ENCODE measurements around the gene UQCRFS1.
"Not testable (repeated sequence)": the region's sequence is repeated elsewhere in the genome, so short reads cannot be mapped to it uniquely, and the experiment has no call there.

UQCRFS1 gene

GRCh38 chr19:29247471-29247870 is 34.5 kb upstream of the UQCRFS1 start:
- H3K4me1 ChIP-seq (ENCODE audit: control insufficient read depth in 1 of 2, insufficient read depth in 2 of 2, low read length in 2 of 2) = peaks cover 0 to 7% of the 10 kb centered on the region in 2 donors
- H3K27me3 ChIP-seq (ENCODE audit: low read depth, low read length) = no peaks in the 10 kb centered on the region
- H3K4me3 ChIP-seq (ENCODE audit: low read depth in 1 of 2, low read length in 2 of 2) = no peak overlapping the region
- no peaks in the 10 kb centered on the region for H3K9me3 ChIP-seq (ENCODE audit: control insufficient read depth in 1 of 2, low read length in 2 of 2)
- no peaks in the 10 kb centered on the region for H3K36me3 ChIP-seq (ENCODE audit: control insufficient read depth in 1 of 2, insufficient read depth in 2 of 2, low read length in 2 of 2)
- H3K27ac ChIP-seq (ENCODE audit: low read length) = no peak overlapping the region

GRCh38 chr19:29247051-29247450 is 34.1 kb upstream of the UQCRFS1 start:
- no peaks in the 10 kb centered on the region for H3K27me3 ChIP-seq (ENCODE audit: low read depth, low read length)
- H3K4me1 ChIP-seq (ENCODE audit: control insufficient read depth in 1 of 2, insufficient read depth in 2 of 2, low read length in 2 of 2) = peaks cover 0 to 7% of the 10 kb centered on the region in 2 donors
- no peaks in the 10 kb centered on the region for H3K36me3 ChIP-seq (ENCODE audit: control insufficient read depth in 1 of 2, insufficient read depth in 2 of 2, low read length in 2 of 2)
- no peak overlapping the region for H3K27ac ChIP-seq (ENCODE audit: low read length)
- H3K4me3 ChIP-seq (ENCODE audit: low read depth in 1 of 2, low read length in 2 of 2) = no peak overlapping the region
- H3K9me3 ChIP-seq (ENCODE audit: control insufficient read depth in 1 of 2, low read length in 2 of 2) = no peaks in the 10 kb centered on the region

GRCh38 chr19:29245215-29245614 is 32.3 kb upstream of the UQCRFS1 start:
- Histone ChIP-seq H3K4me3 (ENCODE audit: low read depth in 1 of 2, low read length in 2 of 2) (no peak overlapping the region), H3K36me3 (ENCODE audit: control insufficient read depth in 1 of 2, insufficient read depth in 2 of 2, low read length in 2 of 2) (no peaks in the 10 kb centered on the region), H3K27me3 (ENCODE audit: low read depth, low read length) (no peaks in the 10 kb centered on the region), H3K9me3 (ENCODE audit: control insufficient read depth in 1 of 2, low read length in 2 of 2) (no peaks in the 10 kb centered on the region), H3K4me1 (ENCODE audit: control insufficient read depth in 1 of 2, insufficient read depth in 2 of 2, low read length in 2 of 2) (peaks cover 0 to 7% of the 10 kb centered on the region in 2 donors), H3K27ac (ENCODE audit: low read length) (no peak overlapping the region)

- Histone ChIP-seq H3K27me3 (ENCODE audit: low read depth, low read length) (no peaks in the 10 kb centered on the region), H3K4me1 (ENCODE audit: control insufficient read depth in 1 of 2, insufficient read depth in 2 of 2, low read length in 2 of 2) (no peaks in the 10 kb centered on the region), H3K9me3 (ENCODE audit: control insufficient read depth in 1 of 2, low read length in 2 of 2) (peaks cover 0 to 3% of the 10 kb centered on the region in 2 donors), H3K27ac (ENCODE audit: low read length) (no peak overlapping the region), H3K36me3 (ENCODE audit: control insufficient read depth in 1 of 2, insufficient read depth in 2 of 2, low read length in 2 of 2) (no peaks in the 10 kb centered on the region), H3K4me3 (ENCODE audit: low read depth in 1 of 2, low read length in 2 of 2) (no peak overlapping the region)
Measured at GRCh38 chr19:29241324-29241723, 28.4 kb upstream of the UQCRFS1 start.

GRCh38 chr19:29239213-29239776 is 26.3 kb upstream of the UQCRFS1 start:
- H3K9me3 ChIP-seq (ENCODE audit: control insufficient read depth in 1 of 2, low read length in 2 of 2) = peaks cover 4 to 5% of the 10 kb centered on the region in 2 donors
- no peaks in the 10 kb centered on the region for H3K4me1 ChIP-seq (ENCODE audit: control insufficient read depth in 1 of 2, insufficient read depth in 2 of 2, low read length in 2 of 2)
- no peak overlapping the region for H3K4me3 ChIP-seq (ENCODE audit: low read depth in 1 of 2, low read length in 2 of 2)
- H3K36me3 ChIP-seq (ENCODE audit: control insufficient read depth in 1 of 2, insufficient read depth in 2 of 2, low read length in 2 of 2) = no peaks in the 10 kb centered on the region
- H3K27ac ChIP-seq (ENCODE audit: low read length) = no peak overlapping the region
- H3K27me3 ChIP-seq (ENCODE audit: low read depth, low read length) = no peaks in the 10 kb centered on the region

GRCh38 chr19:29233591-29233990 is 20.6 kb upstream of the UQCRFS1 start:
- H3K4me1 ChIP-seq (ENCODE audit: control insufficient read depth in 1 of 2, insufficient read depth in 2 of 2, low read length in 2 of 2) = no peaks in the 10 kb centered on the region
- no peaks in the 10 kb centered on the region for H3K36me3 ChIP-seq (ENCODE audit: control insufficient read depth in 1 of 2, insufficient read depth in 2 of 2, low read length in 2 of 2)
- H3K9me3 ChIP-seq (ENCODE audit: control insufficient read depth in 1 of 2, low read length in 2 of 2) = peaks cover 4 to 5% of the 10 kb centered on the region in 2 donors
- H3K4me3 ChIP-seq (ENCODE audit: low read depth in 1 of 2, low read length in 2 of 2) = no peak overlapping the region
- no peaks in the 10 kb centered on the region for H3K27me3 ChIP-seq (ENCODE audit: low read depth, low read length)
- no peak overlapping the region for H3K27ac ChIP-seq (ENCODE audit: low read length)

- no peak overlapping the region for H3K4me3 ChIP-seq (ENCODE audit: low read depth in 1 of 2, low read length in 2 of 2)
- peaks cover 4 to 5% of the 10 kb centered on the region in 2 donors for H3K9me3 ChIP-seq (ENCODE audit: control insufficient read depth in 1 of 2, low read length in 2 of 2)
- H3K4me1 ChIP-seq (ENCODE audit: control insufficient read depth in 1 of 2, insufficient read depth in 2 of 2, low read length in 2 of 2) = no peaks in the 10 kb centered on the region
- H3K36me3 ChIP-seq (ENCODE audit: control insufficient read depth in 1 of 2, insufficient read depth in 2 of 2, low read length in 2 of 2) = no peaks in the 10 kb centered on the region
- H3K27me3 ChIP-seq (ENCODE audit: low read depth, low read length) = no peaks in the 10 kb centered on the region
- H3K27ac ChIP-seq (ENCODE audit: low read length) = no peak overlapping the region
Measured at GRCh38 chr19:29232315-29232852, 19.4 kb upstream of the UQCRFS1 start.

- H3K36me3 ChIP-seq (ENCODE audit: control insufficient read depth in 1 of 2, insufficient read depth in 2 of 2, low read length in 2 of 2); H3K27me3 ChIP-seq (ENCODE audit: low read depth, low read length); H3K9me3 ChIP-seq (ENCODE audit: control insufficient read depth in 1 of 2, low read length in 2 of 2); H3K27ac ChIP-seq (ENCODE audit: low read length); H3K4me3 ChIP-seq (ENCODE audit: low read depth in 1 of 2, low read length in 2 of 2); H3K4me1 ChIP-seq (ENCODE audit: control insufficient read depth in 1 of 2, insufficient read depth in 2 of 2, low read length in 2 of 2): not testable (repeated sequence)
Measured at GRCh38 chr19:29231306-29231705, 18.4 kb upstream of the UQCRFS1 start.

GRCh38 chr19:29217616-29218015 is 4.7 kb upstream of the UQCRFS1 start:
- Histone ChIP-seq H3K27me3 (ENCODE audit: low read depth, low read length) (no peaks in the 10 kb centered on the region), H3K4me3 (ENCODE audit: low read depth in 1 of 2, low read length in 2 of 2) (no peak overlapping the region), H3K27ac (ENCODE audit: low read length) (no peak overlapping the region), H3K9me3 (ENCODE audit: control insufficient read depth in 1 of 2, low read length in 2 of 2) (no peaks in the 10 kb centered on the region), H3K36me3 (ENCODE audit: control insufficient read depth in 1 of 2, insufficient read depth in 2 of 2, low read length in 2 of 2) (no peaks in the 10 kb centered on the region), H3K4me1 (ENCODE audit: control insufficient read depth in 1 of 2, insufficient read depth in 2 of 2, low read length in 2 of 2) (no peaks in the 10 kb centered on the region)

GRCh38 chr19:29216021-29216420 is 3.1 kb upstream of the UQCRFS1 start:
- Histone ChIP-seq H3K36me3 (ENCODE audit: control insufficient read depth in 1 of 2, insufficient read depth in 2 of 2, low read length in 2 of 2) (no peaks in the 10 kb centered on the region), H3K4me1 (ENCODE audit: control insufficient read depth in 1 of 2, insufficient read depth in 2 of 2, low read length in 2 of 2) (peaks cover 0 to 8% of the 10 kb centered on the region in 2 donors), H3K4me3 (ENCODE audit: low read depth in 1 of 2, low read length in 2 of 2) (no peak overlapping the region), H3K9me3 (ENCODE audit: control insufficient read depth in 1 of 2, low read length in 2 of 2) (no peaks in the 10 kb centered on the region), H3K27me3 (ENCODE audit: low read depth, low read length) (no peaks in the 10 kb centered on the region), H3K27ac (ENCODE audit: low read length) (no peak overlapping the region)

- H3K4me1 ChIP-seq (ENCODE audit: control insufficient read depth in 1 of 2, insufficient read depth in 2 of 2, low read length in 2 of 2) = peaks cover 0 to 9% of the 10 kb centered on the region in 2 donors
- no peaks in the 10 kb centered on the region for H3K27me3 ChIP-seq (ENCODE audit: low read depth, low read length)
- H3K9me3 ChIP-seq (ENCODE audit: control insufficient read depth in 1 of 2, low read length in 2 of 2) = no peaks in the 10 kb centered on the region
- H3K27ac ChIP-seq (ENCODE audit: low read length) = no peak overlapping the region
- no peak overlapping the region for H3K4me3 ChIP-seq (ENCODE audit: low read depth in 1 of 2, low read length in 2 of 2)
- H3K36me3 ChIP-seq (ENCODE audit: control insufficient read depth in 1 of 2, insufficient read depth in 2 of 2, low read length in 2 of 2) = no peaks in the 10 kb centered on the region
Measured at GRCh38 chr19:29215322-29215845, 2.4 kb upstream of the UQCRFS1 start.

- Histone ChIP-seq H3K4me3 (ENCODE audit: low read depth in 1 of 2, low read length in 2 of 2) (no peak overlapping the region), H3K36me3 (ENCODE audit: control insufficient read depth in 1 of 2, insufficient read depth in 2 of 2, low read length in 2 of 2) (no peaks in the 10 kb centered on the region), H3K9me3 (ENCODE audit: control insufficient read depth in 1 of 2, low read length in 2 of 2) (no peaks in the 10 kb centered on the region), H3K4me1 (ENCODE audit: control insufficient read depth in 1 of 2, insufficient read depth in 2 of 2, low read length in 2 of 2) (peaks cover 0 to 14% of the 10 kb centered on the region in 2 donors), H3K27me3 (ENCODE audit: low read depth, low read length) (no peaks in the 10 kb centered on the region), H3K27ac (ENCODE audit: low read length) (no peak overlapping the region)
Measured at GRCh38 chr19:29214411-29214810, 1.5 kb upstream of the UQCRFS1 start.

Data from muscle layer of duodenum (tissue), 2 donors.